Liver (tissue), 9 donors: ENCODE data around the gene B4GALT5. TPM values are rescaled to one million over a fixed set of nuclear protein-coding genes. Genes with fewer than 3 reads are reported as not detected.

Experiments
- DNase-seq: peaks from one replicate; pipeline ENCODE4 v3.0.0-alpha.2; 2017; ENCODE audit warnings: low spot score
- H3K27ac ChIP-seq, 2 donors: one replicate each; pipeline ENCODE4 v1.7.0; 2013; ENCODE audit warnings: inconsistent platforms in 2 of 2, low read length in 2 of 2, control low read depth in 1 of 2, low read depth in 1 of 2, mild to moderate bottlenecking in 1 of 2
- H3K27me3 ChIP-seq, 4 donors: one replicate each; pipeline versions ENCODE4 v1.6.1 to v1.7.0; 2013; ENCODE audit warnings: low read length in 3 of 4, inconsistent platforms in 1 of 4, mild to moderate bottlenecking in 1 of 4, moderate library complexity in 1 of 4; ENCODE audit not compliant: control insufficient read depth in 4 of 4, insufficient read depth in 4 of 4
- H3K36me3 ChIP-seq, 4 donors: one replicate each; pipeline versions ENCODE4 v1.6.1 to v1.7.0; 2013; ENCODE audit warnings: low read length in 3 of 4, mild to moderate bottlenecking in 3 of 4, low read depth in 1 of 4, moderate library complexity in 1 of 4; ENCODE audit not compliant: control insufficient read depth in 4 of 4, insufficient read depth in 3 of 4
- H3K4me1 ChIP-seq, 4 donors: one replicate each; pipeline versions ENCODE4 v1.6.1 to v1.7.0; 2013; ENCODE audit warnings: low read length in 3 of 4, mild to moderate bottlenecking in 3 of 4, moderate library complexity in 1 of 4; ENCODE audit not compliant: control insufficient read depth in 4 of 4, insufficient read depth in 4 of 4
- H3K4me3 ChIP-seq, 3 donors: one replicate each; pipeline versions ENCODE4 v1.6.1 to v1.7.0; 2013; ENCODE audit warnings: low read length in 3 of 3, control low read depth in 1 of 3, low read depth in 1 of 3, mild to moderate bottlenecking in 1 of 3
- H3K9ac ChIP-seq, 2 donors: one replicate each; pipeline ENCODE4 v1.7.0; 2013; ENCODE audit warnings: low read length in 2 of 2, mild to moderate bottlenecking in 2 of 2, moderate library complexity in 2 of 2, control low read depth in 1 of 2, low read depth in 1 of 2
- H3K9me3 ChIP-seq, 4 donors: one replicate each; pipeline versions ENCODE4 v1.6.1 to v1.7.0; 2013; ENCODE audit warnings: low read length in 3 of 4; ENCODE audit not compliant: control insufficient read depth in 4 of 4
- CTCF ChIP-seq: fragments of 150-350 bp; IDR thresholded peaks from 2 replicates; pipeline ENCODE4 v1.5.1; 2017; ENCODE audit warnings: improper control_type of control experiment, low read depth, low read length; ENCODE audit not compliant: missing input control
- FOXA2 ChIP-seq: IDR thresholded peaks from 2 replicates; pipeline ENCODE4 v1.6.1; 2016; ENCODE audit warnings: antibody characterized with exemption
- GABPA ChIP-seq, 2 donors: IDR thresholded peaks in 1 of 2; conservative IDR thresholded peaks in 1 of 2; 2 replicates each; pipeline ENCODE4 v1.6.1; 2016; ENCODE audit warnings: antibody characterized with exemption in 2 of 2, mild to moderate bottlenecking in 1 of 2, moderate library complexity in 1 of 2
- HNF4A ChIP-seq, 2 donors: conservative IDR thresholded peaks; 2 replicates each; pipeline ENCODE4 v1.6.1; 2016; ENCODE audit warnings: antibody characterized with exemption in 2 of 2, mild to moderate bottlenecking in 2 of 2
- HNF4G ChIP-seq: IDR thresholded peaks from 2 replicates; pipeline ENCODE4 v1.6.1; 2016; ENCODE audit warnings: antibody characterized with exemption
- MAX ChIP-seq: IDR thresholded peaks from 2 replicates; pipeline ENCODE4 v1.6.1; 2016; ENCODE audit warnings: antibody characterized with exemption
- NR2F2 ChIP-seq: IDR thresholded peaks from 2 replicates; pipeline ENCODE4 v1.6.1; 2016; ENCODE audit warnings: antibody characterized with exemption
- REST ChIP-seq: IDR thresholded peaks from 2 replicates; pipeline ENCODE4 v1.6.1; 2016; ENCODE audit warnings: antibody characterized with exemption, mild to moderate bottlenecking
- RXRA ChIP-seq, 2 donors: IDR thresholded peaks; 2 replicates each; pipeline ENCODE4 v1.6.1; 2017 to 2018; ENCODE audit warnings: antibody characterized with exemption in 2 of 2, mild to moderate bottlenecking in 1 of 2
- SP1 ChIP-seq: IDR thresholded peaks from 2 replicates; pipeline ENCODE4 v1.6.1; 2018; ENCODE audit warnings: antibody characterized with exemption, mild to moderate bottlenecking
- TAF1 ChIP-seq: conservative IDR thresholded peaks from 2 replicates; pipeline ENCODE4 v1.6.1; 2016; ENCODE audit warnings: antibody characterized with exemption, mild to moderate bottlenecking
- YY1 ChIP-seq: IDR thresholded peaks from 2 replicates; pipeline ENCODE4 v1.6.1; 2016; ENCODE audit warnings: antibody characterized with exemption, mild to moderate bottlenecking
- WGBS: extraction: QIAGEN DNeasy Blood & Tissue Kit; methylation state at CpG from one replicate; pipeline ENCODE4 v1.1.7; 2013; 5-methylcytosine and 5-hydroxymethylcytosine counted together
- polyA plus RNA-seq, 2 donors: library from polyadenylated mRNA; stranded (reverse) in 1 of 2; unstranded in 1 of 2; fragments of 200-250 nt in 1 of 2; fragments of >200 nt in 1 of 2; fragmentation: Nextera tagmentation in 1 of 2; extraction: Ambion mirVana in 1 of 2; gene quantifications; one replicate each; pipeline versions ENCODE4 v1.2.1 to v1.2.3, GENCODE V29; 2013 to 2015
- total RNA-seq, 2 donors: library from RNA; depleted of rRNA; stranded (reverse); fragments of >200 nt; gene quantifications; one replicate each; pipeline ENCODE4 v1.2.3, GENCODE V29; 2014
- TF ChIP-seq, protein P1 (sequence below): IDR thresholded peaks from 2 replicates; pipeline ENCODE4 v1.6.1; 2016; ENCODE audit warnings: antibody characterized with exemption
- donor health status: healthy.
- donor health status: healthy.
- donor health status: healthy.
- donor health status: healthy.
- donor health status: healthy.

B4GALT5 gene
- total and polyA plus RNA-seq, 4 donors, result 2.0 to 28.2 (median 14.4) TPM

GRCh38 chr20:49727894-49728885, 14.5 kb upstream of the B4GALT5 start:
- Histone ChIP-seq H3K4me3 (no peak overlapping the region), H3K27ac (no peak overlapping the region), H3K4me1 (peaks cover 0 to 1% (median 0%) of the 10 kb centered on the region in 4 donors), H3K9ac (no peak overlapping the region), H3K9me3 (no peaks in the 10 kb centered on the region), H3K36me3 (no peaks in the 10 kb centered on the region), H3K27me3 (no peaks in the 10 kb centered on the region)
- TF ChIP-seq CTCF (no peak), GABPA (IDR thresholded peaks at IDR 0.05 in 1 of 2, conservative IDR thresholded peaks at IDR 0.05 in 1 of 2) (no peak), SP1 (no peak), YY1 (no peak)
- DNase-seq, result no peak
- WGBS, result 100% methylated on average over 3 of the region's 3 CpGs

DNA sequence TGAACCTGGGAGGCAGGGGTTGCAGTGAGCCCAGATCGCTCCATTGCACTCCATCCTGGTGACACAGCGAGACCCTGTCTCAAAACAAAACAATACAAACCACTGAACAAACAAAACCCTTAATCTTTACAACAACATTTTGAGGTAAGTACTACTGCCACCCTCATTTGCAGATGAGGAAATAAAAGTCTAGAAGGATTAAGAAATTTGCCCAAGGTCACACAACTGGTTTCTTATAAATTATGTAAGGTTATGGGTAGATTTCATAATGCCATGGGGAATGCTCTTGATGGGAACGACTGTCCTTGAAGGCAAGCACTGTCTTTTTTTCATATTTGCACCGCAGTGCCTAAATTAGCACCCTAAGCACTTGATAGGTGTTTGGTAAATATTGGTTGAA, 13.8 kb upstream of the B4GALT5 start:
- H3K4me1 ChIP-seq, result peaks cover 0 to 1% (median 0%) of the 10 kb centered on the region in 4 donors
- H3K36me3 ChIP-seq, result no peaks in the 10 kb centered on the region
- 89% methylated on average over 4 of the region's 4 CpGs for WGBS
- no peak overlapping the region for H3K27ac ChIP-seq
- no peak overlapping the region for H3K9ac ChIP-seq
- no peak overlapping the region for H3K4me3 ChIP-seq
- H3K27me3 ChIP-seq, result no peaks in the 10 kb centered on the region
- H3K9me3 ChIP-seq, result no peaks in the 10 kb centered on the region
- no peak for TF ChIP-seq HNF4A (conservative IDR thresholded peaks at IDR 0.05)
- no peak for TF ChIP-seq REST
- DNase-seq, result no peak

GRCh38 chr20:49725694-49726093, 12.0 kb upstream of the B4GALT5 start:
- peak overlapping the region in 1 of 2 donors; percentile 6 for H3K27ac ChIP-seq
- H3K4me1 ChIP-seq, result peaks cover 0 to 1% (median 0%) of the 10 kb centered on the region in 4 donors
- H3K36me3 ChIP-seq, result no peaks in the 10 kb centered on the region
- DNase-seq, result no peak
- H3K27me3 ChIP-seq, result no peaks in the 10 kb centered on the region
- no peak overlapping the region for H3K4me3 ChIP-seq
- no peak overlapping the region for H3K9ac ChIP-seq
- WGBS, result 87% methylated on average over 2 of the region's 2 CpGs
- no peaks in the 10 kb centered on the region for H3K9me3 ChIP-seq
- TF ChIP-seq HNF4A (conservative IDR thresholded peaks at IDR 0.05), result no peak
- TF ChIP-seq RXRA (IDR thresholded peaks at IDR 0.05), result no peak
- no peak for TF ChIP-seq SP1
- TF ChIP-seq HNF4G, result no peak
- no peak for TF ChIP-seq FOXA2
- no peak for TF ChIP-seq CTCF
- TF ChIP-seq MAX, result no peak
- no peak for TF ChIP-seq YY1
- TF ChIP-seq, protein P1, sequence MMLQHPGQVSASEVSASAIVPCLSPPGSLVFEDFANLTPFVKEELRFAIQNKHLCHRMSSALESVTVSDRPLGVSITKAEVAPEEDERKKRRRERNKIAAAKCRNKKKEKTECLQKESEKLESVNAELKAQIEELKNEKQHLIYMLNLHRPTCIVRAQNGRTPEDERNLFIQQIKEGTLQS, result no peak
- no peak for TF ChIP-seq TAF1
- TF ChIP-seq REST, result no peak
- no peak for TF ChIP-seq NR2F2
